Tibial nerve (tissue), 4 donors: Measurements from ENCODE around the gene MAP4K2. TPM values are rescaled to one million over a fixed set of nuclear protein-coding genes. Genes with fewer than 3 reads are reported as not detected.

Experiments
- DNase-seq, 2 donors: peaks; one replicate each; pipeline ENCODE4 v3.0.0-alpha.2; 2019; ENCODE audit warnings: low spot score in 2 of 2
- H3K27ac ChIP-seq, 4 donors: fragments of 200-600 bp; sonication (generic) in 3 of 4; one replicate each; pipeline ENCODE4 v1.5.1; 2017 to 2019; ENCODE audit warnings: mild to moderate bottlenecking in 1 of 4
- H3K27me3 ChIP-seq, 2 donors: fragments of 200-600 bp; sonication (generic) in 1 of 2; one replicate each; pipeline versions ENCODE4 v1.5.1 to v1.6.0; 2017 to 2019
- H3K36me3 ChIP-seq, 3 donors: fragments of 200-600 bp; sonication (generic); one replicate each; pipeline ENCODE4 v1.5.1; 2018 to 2019
- H3K4me1 ChIP-seq, 4 donors: fragments of 200-600 bp; sonication (generic) in 3 of 4; one replicate each; pipeline ENCODE4 v1.5.1; 2017 to 2019
- H3K4me3 ChIP-seq, 4 donors: fragments of 200-600 bp; sonication (generic) in 3 of 4; one replicate each; pipeline ENCODE4 v1.5.1; 2017 to 2019; ENCODE audit warnings: mild to moderate bottlenecking in 1 of 4, moderate library complexity in 1 of 4
- H3K9me3 ChIP-seq, 4 donors: fragments of 200-600 bp; sonication (generic) in 3 of 4; one replicate each; pipeline ENCODE4 v1.5.1; 2017 to 2019
- CTCF ChIP-seq, 5 experiments: fragments of 200-600 bp in 3 of 5; fragments of 450-650 bp in 2 of 5; sonication (generic) in 3 of 5; IDR thresholded peaks; one replicate each; pipeline ENCODE4 v1.5.1; 2016 to 2019; ENCODE audit warnings: antibody characterized with exemption in 5 of 5, mild to moderate bottlenecking in 3 of 5, moderate library complexity in 2 of 5
- EP300 ChIP-seq, 2 donors: sonication (generic); formaldehyde crosslinking; IDR thresholded peaks; one replicate each; pipeline ENCODE4 v1.6.1; 2017; ENCODE audit warnings: antibody characterized with exemption in 2 of 2, mild to moderate bottlenecking in 1 of 2
- POLR2A ChIP-seq, 2 donors: fragments of 450-650 bp; IDR thresholded peaks; one replicate each; pipeline ENCODE4 v1.6.1; 2017; ENCODE audit warnings: antibody characterized with exemption in 2 of 2, mild to moderate bottlenecking in 2 of 2, moderate library complexity in 2 of 2
- whole genome bisulfite sequencing, 2 donors: methylation state at CpG; one replicate each; pipeline ENCODE4 v1.1.5; 2018; 5-methylcytosine and 5-hydroxymethylcytosine counted together
- total RNA-seq, 4 donors: library from RNA; depleted of rRNA; stranded (reverse); fragments of >200 nt; gene quantifications; one replicate each; pipeline ENCODE4 v1.1.0, GENCODE V29; 2016

MAP4K2 gene
- total RNA-seq, 4 donors from 2014 or later, result 10.6 to 22.2 (median 13.5) TPM

GRCh38 chr11:64774144-64774543 is 28.9 kb downstream of the MAP4K2 start:
- Histone ChIP-seq H3K4me1 (peaks cover 3 to 73% (median 38%) of the 10 kb centered on the region in 4 donors), H3K36me3 (peaks cover 2 to 76% (median 50%) of the 10 kb centered on the region in 3 donors), H3K27me3 (no peaks in the 10 kb centered on the region)

DNA sequence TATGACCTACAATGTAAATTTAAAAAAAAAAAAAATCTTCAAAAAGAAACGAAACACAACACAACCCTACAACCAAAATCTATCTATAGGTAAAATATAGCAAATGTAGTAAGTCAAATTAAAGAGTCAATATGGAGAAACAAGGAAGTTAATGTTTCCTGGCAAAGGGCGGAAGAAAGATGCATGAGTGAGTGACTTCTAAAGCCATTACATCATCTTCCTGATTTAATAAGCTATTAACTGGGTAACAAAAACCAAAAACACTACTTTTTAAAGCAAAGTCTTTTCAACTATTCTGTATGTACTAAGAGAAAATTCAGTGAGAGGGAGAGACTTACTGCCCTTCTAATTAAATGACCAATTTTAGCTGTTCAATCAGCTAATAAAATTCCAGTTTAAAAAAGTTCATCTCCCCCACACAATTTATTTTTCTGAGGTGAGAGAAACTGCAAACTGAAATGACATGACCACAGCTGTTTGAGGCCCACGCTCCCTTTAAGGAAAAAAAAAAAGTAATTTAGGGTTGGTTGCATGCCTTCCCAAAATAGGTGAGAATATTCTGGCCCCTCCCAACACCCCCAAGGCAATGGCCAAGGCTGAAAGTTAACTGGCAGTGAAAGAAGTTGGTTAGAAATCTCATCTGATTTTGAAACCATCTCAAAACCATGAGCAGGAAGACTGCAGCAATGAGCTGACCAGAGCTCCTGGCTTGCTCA is 30.6 kb downstream of the MAP4K2 start:
- Histone ChIP-seq H3K4me3 (no peak overlapping the region), H3K27me3 (no peaks in the 10 kb centered on the region), H3K9me3 (no peaks in the 10 kb centered on the region), H3K27ac (peak overlapping the region in 2 of 4 donors; percentile 23 to 37), H3K36me3 (peaks cover 12 to 93% (median 67%) of the 10 kb centered on the region in 3 donors), H3K4me1 (peaks cover 3 to 82% (median 39%) of the 10 kb centered on the region in 4 donors)
- TF ChIP-seq CTCF (IDR thresholded peaks at IDR 0.05), result no peak
- TF ChIP-seq EP300 (IDR thresholded peaks at IDR 0.05), result no peak
- TF ChIP-seq POLR2A (IDR thresholded peaks at IDR 0.05), result no peak
- no peak for DNase-seq
- WGBS, 2 donors, result 52 to 56% methylated on average over 3 of the region's 3 CpGs

More at GRCh38 chr11:64774144-64774543, 28.9 kb downstream of the MAP4K2 start:
- H3K4me3 ChIP-seq, result no peak overlapping the region
- 60 to 68% methylated on average over 5 of the region's 5 CpGs for WGBS, 2 donors
- DNase-seq, result no peak
- no peaks in the 10 kb centered on the region for H3K9me3 ChIP-seq
- TF ChIP-seq POLR2A (IDR thresholded peaks at IDR 0.05) (no peak), CTCF (IDR thresholded peaks at IDR 0.05) (no peak), EP300 (IDR thresholded peaks at IDR 0.05) (no peak)
- H3K27ac ChIP-seq, result no peak overlapping the region

DNA sequence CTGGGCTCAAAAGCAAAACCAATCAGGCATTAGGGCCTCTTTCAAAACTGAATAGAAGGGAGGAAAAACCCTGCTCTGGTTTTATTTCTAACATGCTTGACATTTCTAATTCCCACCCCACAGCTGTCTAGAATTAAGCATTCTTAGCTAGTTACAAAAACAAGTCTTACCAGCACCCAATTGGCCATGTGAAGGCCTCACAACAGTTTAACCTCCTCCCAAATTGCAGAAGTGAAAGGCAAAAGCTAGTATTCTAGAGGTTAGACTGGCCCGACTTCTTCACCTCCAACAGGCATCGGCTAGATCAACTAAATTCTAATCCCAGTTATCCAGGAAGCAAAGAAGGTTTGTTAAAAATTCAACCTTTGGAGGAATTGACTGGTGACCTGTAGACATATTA is 31.2 kb downstream of the MAP4K2 start:
- Histone ChIP-seq H3K4me1 (peaks cover 3 to 80% (median 37%) of the 10 kb centered on the region in 4 donors), H3K27me3 (no peaks in the 10 kb centered on the region), H3K4me3 (no peak overlapping the region), H3K27ac (peak overlapping the region in 1 of 4 donors; percentile 23), H3K36me3 (peaks cover 18 to 99% (median 73%) of the 10 kb centered on the region in 3 donors), H3K9me3 (no peaks in the 10 kb centered on the region)
- no peak for DNase-seq
- TF ChIP-seq POLR2A (IDR thresholded peaks at IDR 0.05), result no peak
- TF ChIP-seq CTCF (IDR thresholded peaks at IDR 0.05), result no peak
- no peak for TF ChIP-seq EP300 (IDR thresholded peaks at IDR 0.05)
- 74 to 79% methylated on average over 2 of the region's 2 CpGs for WGBS, 2 donors

DNA sequence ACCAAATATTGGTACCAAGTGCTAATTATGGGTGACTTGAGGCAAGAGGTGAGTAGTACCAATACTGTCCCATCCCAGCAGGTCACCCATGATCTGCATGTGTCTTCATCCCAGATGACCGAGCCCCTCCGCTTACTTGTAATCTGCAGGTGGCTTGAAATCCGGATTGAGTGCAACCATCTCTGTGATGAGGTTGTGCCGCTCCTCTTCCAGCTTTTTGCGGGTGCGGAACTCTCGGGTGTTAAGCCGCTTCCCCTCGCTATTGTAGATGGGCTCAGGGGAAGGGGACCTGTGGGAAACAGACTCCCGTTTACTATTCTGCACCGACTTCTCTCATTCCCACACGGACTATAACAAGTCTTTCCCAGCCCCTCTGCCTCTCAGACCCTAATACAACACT is 32.9 kb downstream of the MAP4K2 start:
- Histone ChIP-seq H3K27ac (no peak overlapping the region), H3K27me3 (no peaks in the 10 kb centered on the region), H3K9me3 (no peaks in the 10 kb centered on the region), H3K4me1 (peaks cover 0 to 68% (median 27%) of the 10 kb centered on the region in 4 donors), H3K4me3 (no peak overlapping the region), H3K36me3 (peaks cover 23 to 100% (median 83%) of the 10 kb centered on the region in 3 donors)
- WGBS, 2 donors, result 90 to 91% methylated on average over 12 of the region's 12 CpGs
- no peak for DNase-seq
- TF ChIP-seq EP300 (IDR thresholded peaks at IDR 0.05), result no peak
- no peak for TF ChIP-seq POLR2A (IDR thresholded peaks at IDR 0.05)
- TF ChIP-seq CTCF (IDR thresholded peaks at IDR 0.05), result no peak

DNA sequence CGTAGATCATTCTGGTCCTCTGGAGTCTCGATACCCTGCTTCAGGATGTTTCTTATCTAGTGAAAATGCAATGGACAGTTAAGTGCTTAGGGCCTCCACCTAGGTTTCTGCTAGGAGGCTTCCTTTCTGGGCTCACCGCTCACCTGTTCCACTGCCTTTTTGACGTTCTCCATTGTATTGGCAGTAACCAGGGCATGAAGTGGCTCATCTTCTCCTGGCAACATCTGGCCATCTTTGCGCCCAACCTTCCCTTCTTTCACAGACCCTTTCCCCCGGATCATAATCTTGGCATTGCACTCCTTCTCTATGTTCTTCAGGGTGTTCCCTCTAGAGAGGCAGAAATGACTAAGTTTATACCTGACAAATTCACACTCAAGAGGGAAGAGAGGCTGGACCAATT is 33.7 kb downstream of the MAP4K2 start:
- no peak for DNase-seq
- Histone ChIP-seq H3K27me3 (no peaks in the 10 kb centered on the region), H3K9me3 (no peaks in the 10 kb centered on the region), H3K4me3 (no peak overlapping the region), H3K36me3 (peaks cover 28 to 100% (median 82%) of the 10 kb centered on the region in 3 donors), H3K4me1 (peaks cover 0 to 68% (median 26%) of the 10 kb centered on the region in 4 donors), H3K27ac (no peak overlapping the region)
- 90 to 92% methylated on average over 6 of the region's 6 CpGs for WGBS, 2 donors
- TF ChIP-seq EP300 (IDR thresholded peaks at IDR 0.05) (no peak), POLR2A (IDR thresholded peaks at IDR 0.05) (no peak), CTCF (IDR thresholded peaks at IDR 0.05) (no peak)
